Neural progenitor cell (in vitro differentiated cells): Measurements from ENCODE around the gene DHDH.
"Not testable (repeated sequence)": the region's sequence is repeated elsewhere in the genome, so short reads cannot be mapped to it uniquely, and the experiment has no call there.

Experiments used
- CTCF ChIP-seq: fragments of 200-600 bp; sonication (generic); IDR thresholded peaks from 2 replicates; pipeline ENCODE4 v1.5.1; 2017; ENCODE audit warnings: antibody characterized with exemption, mild to moderate bottlenecking
- EZH2 ChIP-seq: fragments of 200-600 bp; sonication (generic); IDR thresholded peaks from 2 replicates; pipeline ENCODE4 v1.6.1; 2017; ENCODE audit warnings: antibody characterized with exemption, mild to moderate bottlenecking, moderate library complexity
- EZH2phosphoT487 ChIP-seq: fragments of 200-600 bp; sonication (generic); IDR thresholded peaks from 2 replicates; pipeline ENCODE4 v1.6.1; 2017; ENCODE audit warnings: antibody characterized with exemption

GRCh38 chr19:48919271-48919670 lies 14.2 kb upstream of the DHDH start:
- TF ChIP-seq CTCF, EZH2phosphoT487, EZH2: not testable (repeated sequence)
